HG02588 (cell line): ENCODE data around the gene ESRRA.

ENCODE experiments used
- ATAC-seq: cut with Tn5 transposase; IDR thresholded peaks from one replicate; pipeline ENCODE4 v1.9.1; 2021; ENCODE audit warnings: mild to moderate bottlenecking, moderate library complexity; ENCODE audit not compliant: unreplicated experiment

ESRRA gene

DNA sequence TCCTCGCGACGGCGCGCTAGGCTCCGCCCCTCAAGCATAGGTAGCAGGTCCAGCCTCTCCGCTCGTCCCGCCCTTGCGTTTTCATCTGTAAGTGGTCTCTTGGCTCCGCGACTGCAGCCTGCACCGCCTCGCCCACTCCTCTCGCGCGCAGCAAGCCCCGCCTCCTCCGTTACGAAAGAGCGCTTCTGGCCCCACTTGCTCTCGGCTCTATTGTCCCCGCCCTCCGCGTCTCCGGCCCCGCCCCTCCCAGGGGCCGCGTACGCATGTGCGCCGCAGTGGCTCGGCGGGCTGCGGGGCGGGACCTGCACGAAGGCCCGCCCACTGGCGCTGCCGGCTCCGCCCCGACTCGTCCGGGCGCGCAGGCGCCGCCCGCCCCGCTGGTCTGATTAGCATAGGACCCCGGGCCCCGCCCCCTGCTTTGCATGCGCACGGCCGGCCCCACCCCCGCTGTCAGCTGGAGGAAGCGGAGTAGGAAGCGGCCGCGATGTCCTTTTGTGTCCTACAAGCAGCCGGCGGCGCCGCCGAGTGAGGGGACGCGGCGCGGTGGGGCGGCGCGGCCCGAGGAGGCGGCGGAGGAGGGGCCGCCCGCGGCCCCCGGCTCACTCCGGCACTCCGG is at the start of gene ESRRA:
Gene ESRRA (plus strand): TSS at position 450 of the 616 bp plus-strand sequence. CDS start 1,656 bp downstream, outside the sequence.
- peak; percentile 59 for ATAC-seq

- no peak for ATAC-seq
These were observed 49.0 kb upstream of the ESRRA start for GRCh38 chr11:64256300-64256699.

DNA sequence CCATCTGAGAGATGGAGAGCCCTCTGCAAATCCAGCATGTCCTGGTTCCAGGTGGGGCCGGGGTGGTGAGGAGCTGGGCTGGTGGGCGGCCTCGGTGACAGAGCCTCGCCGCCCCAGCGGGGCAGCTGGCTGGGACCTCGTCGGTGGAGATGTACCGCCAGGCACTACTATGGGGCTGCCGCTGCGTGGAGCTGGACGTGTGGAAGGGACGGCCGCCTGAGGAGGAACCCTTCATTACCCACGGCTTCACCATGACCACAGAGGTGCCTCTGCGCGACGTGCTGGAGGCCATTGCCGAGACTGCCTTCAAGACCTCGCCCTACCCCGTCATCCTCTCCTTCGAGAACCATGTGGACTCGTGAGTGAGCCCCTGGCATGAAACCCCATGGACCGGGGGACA is 47.0 kb upstream of the ESRRA start:
- no peak for ATAC-seq

- no peak for ATAC-seq
These were observed 46.3 kb upstream of the ESRRA start for GRCh38 chr11:64258946-64259532.

GRCh38 chr11:64259533-64260067 is 45.7 kb upstream of the ESRRA start:
- ATAC-seq: no peak

DNA sequence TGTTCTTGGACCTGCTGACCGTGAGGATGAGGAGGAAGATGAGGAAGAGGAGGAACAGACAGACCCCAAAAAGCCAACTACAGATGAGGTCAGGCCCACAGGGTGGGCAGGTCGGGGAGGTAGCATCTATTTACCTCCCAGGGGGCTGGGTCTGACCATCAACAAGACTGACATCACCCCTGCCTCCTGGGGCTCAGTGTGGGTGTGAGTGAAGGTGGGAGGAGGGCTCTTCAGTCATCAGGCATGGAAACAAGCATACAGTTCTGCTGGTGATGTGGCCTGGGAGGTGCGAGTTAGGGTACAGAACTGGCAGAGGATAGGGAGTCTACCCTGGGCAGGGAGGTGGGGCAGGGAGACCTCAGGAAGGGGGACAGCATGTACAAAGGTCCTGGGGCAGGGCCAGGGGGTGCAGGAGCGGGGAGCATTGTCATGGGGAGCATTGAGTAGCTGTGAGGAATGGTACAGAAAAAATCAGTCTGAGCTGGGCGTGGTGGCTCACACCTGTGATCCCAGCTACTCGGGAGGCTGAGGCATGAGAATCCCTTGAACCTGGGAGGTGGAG is 45.1 kb upstream of the ESRRA start:
- no peak for ATAC-seq

- ATAC-seq: no peak
These were observed 43.7 kb upstream of the ESRRA start for GRCh38 chr11:64261556-64262080.

DNA sequence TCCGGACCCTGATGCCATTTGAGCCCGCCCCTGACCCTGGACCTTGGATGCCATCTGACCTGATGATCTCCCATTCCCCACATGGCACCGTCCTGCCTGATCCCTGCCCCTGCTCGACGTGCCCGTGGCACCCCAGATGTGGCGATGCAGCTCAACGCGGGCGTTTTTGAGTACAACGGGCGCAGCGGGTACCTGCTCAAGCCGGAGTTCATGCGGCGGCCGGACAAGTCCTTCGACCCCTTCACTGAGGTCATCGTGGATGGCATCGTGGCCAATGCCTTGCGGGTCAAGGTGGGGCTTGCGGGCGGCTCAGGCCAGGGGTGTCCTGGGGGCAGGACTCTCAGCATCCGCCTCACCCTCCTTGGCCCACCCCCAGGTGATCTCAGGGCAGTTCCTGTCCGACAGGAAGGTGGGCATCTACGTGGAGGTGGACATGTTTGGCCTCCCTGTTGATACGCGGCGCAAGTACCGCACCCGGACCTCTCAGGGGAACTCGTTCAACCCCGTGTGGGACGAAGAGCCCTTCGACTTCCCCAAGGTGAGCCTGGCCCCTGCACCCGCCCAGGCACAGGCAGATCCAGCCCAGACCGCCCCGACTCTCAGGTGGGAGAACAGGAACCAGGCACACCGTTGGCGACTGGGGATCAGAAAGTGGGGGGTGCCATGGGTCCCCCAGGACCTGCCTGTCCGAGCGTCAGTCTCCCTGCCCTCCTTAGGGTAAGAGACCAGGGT is 42.9 kb upstream of the ESRRA start:
- ATAC-seq: no peak

DNA sequence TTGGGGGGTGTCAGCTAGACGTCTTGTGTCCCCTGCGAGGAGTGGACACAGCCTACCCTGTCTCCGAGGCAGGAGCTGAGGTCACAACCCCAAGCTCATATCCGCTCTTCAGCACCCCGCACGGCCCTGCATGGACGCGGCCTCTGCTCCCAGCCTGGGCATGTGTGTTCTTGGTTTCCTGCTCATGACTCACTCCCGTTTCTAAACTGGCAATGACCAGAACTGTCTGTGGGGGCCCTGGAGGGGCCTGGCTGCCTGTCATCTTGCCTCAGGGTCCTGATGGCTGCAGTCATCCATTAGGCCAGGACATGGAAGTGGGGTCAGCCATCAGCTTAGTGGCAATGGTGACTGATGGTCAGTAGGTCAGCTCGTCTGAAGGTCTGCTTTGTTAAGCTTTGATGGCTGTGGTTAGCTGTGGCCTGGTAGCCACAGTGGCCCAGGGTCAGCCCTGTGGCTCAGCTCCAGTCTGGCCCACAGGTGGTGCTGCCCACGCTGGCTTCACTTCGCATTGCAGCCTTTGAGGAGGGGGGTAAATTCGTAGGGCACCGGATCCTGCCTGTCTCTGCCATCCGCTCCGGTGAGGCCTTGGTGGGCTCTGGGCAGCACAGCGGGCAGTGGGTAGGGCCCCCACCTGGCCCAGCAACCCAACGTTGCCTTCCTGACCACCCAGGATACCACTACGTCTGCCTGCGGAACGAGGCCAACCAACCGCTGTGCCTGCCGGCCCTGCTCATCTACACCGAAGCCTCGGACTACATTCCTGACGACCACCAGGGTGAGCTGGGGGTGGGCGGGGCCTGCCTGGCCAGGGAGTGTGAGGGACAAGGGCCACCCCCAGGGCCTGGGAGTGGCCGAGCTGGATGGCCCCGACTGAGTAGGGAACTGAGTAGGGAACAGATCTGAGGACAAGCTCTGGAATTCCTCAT is 42.0 kb upstream of the ESRRA start:
- ATAC-seq: no peak

GRCh38 chr11:64263947-64264317 is 41.4 kb upstream of the ESRRA start:
- no peak for ATAC-seq

- no peak for ATAC-seq
These were observed 40.9 kb upstream of the ESRRA start for GRCh38 chr11:64264371-64264852.

DNA sequence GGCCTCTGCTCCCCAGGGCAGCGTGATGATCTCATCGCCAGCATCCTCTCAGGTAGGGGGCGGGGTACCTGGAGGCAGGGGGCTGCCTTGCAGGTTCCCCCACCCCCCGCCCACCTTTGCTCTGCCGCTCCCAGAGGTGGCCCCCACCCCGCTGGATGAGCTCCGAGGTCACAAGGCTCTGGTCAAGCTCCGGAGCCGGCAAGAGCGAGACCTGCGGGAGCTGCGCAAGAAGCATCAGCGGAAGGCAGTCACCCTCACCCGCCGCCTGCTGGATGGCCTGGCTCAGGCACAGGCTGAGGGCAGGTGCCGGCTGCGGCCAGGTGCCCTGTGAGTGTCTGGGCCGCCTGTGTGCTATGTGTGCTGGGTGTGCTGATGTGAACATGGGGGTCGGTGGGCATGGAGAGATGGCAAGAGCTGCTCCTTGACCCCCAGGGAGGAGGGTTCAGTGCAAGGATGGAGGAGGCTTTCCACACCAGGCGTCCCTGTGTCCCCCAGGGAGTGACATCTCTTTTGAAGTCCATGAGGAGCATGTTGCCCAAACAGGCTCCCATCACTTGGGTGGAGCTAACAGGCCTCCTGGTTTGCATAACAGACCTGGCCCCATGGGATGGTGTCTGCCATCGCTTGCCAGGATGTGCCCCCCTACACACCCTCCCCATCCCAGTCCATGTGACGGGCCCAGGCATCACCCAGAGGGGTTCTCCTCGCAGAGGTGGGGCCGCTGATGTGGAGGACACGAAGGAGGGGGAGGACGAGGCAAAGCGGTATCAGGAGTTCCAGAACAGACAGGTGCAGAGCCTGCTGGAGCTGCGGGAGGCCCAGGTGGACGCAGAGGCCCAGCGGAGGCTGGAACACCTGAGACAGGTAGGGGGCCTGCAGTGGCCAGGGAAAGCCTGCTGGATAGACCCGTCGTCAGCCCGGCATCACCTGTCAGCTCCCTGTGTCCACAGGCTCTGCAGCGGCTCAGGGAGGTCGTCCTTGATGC is 39.9 kb upstream of the ESRRA start:
- ATAC-seq: no peak

DNA sequence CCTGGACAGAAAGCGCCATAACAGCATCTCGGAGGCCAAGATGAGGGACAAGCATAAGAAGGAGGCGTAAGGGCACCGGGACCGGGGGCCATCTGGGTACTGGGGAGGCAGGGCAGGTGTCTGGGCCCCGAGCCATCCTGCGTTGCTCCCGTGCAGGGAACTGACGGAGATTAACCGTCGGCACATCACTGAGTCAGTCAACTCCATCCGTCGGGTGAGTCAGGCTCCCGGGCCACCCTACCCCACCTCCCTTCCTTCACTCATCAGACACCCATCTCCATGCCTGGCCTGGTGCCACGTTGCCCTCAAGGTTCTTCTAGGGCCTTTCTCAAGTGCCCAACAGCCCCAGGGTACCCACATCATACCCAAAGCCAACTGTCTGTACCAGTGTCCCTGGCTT is 39.0 kb upstream of the ESRRA start:
- ATAC-seq: no peak

DNA sequence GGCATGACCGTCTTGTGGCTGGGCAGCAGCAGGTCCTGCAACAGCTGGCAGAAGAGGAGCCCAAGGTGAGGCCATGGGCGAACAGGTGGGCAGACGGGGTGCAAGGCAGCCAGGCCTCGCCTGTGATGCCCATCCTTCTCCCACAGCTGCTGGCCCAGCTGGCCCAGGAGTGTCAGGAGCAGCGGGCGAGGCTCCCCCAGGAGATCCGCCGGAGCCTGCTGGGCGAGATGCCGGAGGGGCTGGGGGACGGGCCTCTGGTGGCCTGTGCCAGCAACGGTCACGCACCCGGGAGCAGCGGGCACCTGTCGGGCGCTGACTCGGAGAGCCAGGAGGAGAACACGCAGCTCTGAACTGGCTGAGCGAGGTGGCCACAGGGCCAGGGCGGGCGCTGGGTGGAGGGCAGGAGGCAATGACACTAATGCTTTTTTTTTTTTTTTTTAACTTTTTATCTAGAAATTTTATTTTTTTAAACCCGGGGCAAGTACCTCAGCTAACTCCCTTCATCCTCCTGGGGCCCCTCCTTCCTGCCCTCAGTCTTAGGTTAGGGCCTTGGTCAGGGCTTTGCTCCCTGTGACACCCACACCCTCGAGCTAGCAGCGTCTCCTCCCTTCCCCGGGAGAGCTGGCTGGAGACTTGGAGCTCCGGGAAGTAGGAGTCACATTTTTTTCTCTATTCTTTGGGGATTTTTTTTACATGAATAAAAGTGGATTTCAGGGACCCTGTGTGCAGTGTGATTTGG is 37.9 kb upstream of the ESRRA start:
- no peak for ATAC-seq

- ATAC-seq: no peak
These were observed 37.1 kb upstream of the ESRRA start for GRCh38 chr11:64268025-64268892.

DNA sequence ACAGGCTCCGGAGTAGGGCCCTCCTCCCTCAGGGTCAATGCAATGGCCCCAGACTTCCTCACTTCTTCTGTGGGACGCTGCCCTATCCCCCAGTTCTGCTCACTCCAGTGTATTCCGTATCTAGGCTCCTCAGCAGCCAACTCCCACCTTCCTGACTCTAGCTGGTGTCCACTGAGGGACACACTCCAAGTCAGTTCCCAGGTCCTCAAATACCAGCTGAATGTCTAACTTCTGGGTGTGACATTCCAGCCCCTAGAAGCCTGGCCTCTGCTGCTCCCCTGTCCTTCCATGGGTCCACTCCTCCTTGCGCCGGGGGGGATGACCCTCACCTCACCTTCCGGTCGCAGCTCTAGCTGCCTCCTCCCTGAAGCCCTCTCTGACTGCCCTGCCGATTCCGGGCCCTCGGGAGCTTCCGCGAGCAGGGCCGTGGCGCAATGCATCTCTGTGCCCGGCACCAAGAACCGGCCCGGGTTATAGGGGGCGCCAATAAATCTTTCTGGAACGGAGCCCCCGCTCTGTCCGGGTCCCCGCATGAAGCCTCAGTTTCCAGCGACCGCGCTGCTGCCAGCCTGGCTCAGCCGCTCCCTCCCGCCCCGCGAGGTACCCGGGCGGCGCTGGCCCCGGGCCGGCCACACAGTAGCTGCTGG is 36.3 kb upstream of the ESRRA start:
- peak; percentile 13 for ATAC-seq
